ENCODE results near the gene AMD1.

DNA sequence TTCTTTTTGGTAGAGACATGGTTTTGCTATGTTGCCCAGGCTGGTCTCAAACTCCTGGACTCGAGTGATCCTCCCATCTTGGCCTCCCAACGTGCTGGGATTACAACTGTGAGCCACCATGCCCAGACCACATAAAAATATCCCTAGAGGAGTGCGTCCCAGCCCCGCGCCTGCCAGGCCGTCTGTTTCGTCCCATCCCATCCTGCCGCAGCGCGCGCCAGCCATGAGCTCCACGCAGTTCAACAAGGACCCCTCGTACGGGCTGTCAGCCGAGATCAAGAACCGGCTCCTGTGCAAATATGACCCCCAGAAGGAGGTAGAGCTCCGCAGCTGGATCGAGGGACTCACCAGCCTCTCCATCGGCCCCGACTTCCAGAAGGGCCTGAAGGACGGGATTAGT is 16.6 kb upstream of the AMD1 start:
- TF ChIP-seq, protein P1, sequence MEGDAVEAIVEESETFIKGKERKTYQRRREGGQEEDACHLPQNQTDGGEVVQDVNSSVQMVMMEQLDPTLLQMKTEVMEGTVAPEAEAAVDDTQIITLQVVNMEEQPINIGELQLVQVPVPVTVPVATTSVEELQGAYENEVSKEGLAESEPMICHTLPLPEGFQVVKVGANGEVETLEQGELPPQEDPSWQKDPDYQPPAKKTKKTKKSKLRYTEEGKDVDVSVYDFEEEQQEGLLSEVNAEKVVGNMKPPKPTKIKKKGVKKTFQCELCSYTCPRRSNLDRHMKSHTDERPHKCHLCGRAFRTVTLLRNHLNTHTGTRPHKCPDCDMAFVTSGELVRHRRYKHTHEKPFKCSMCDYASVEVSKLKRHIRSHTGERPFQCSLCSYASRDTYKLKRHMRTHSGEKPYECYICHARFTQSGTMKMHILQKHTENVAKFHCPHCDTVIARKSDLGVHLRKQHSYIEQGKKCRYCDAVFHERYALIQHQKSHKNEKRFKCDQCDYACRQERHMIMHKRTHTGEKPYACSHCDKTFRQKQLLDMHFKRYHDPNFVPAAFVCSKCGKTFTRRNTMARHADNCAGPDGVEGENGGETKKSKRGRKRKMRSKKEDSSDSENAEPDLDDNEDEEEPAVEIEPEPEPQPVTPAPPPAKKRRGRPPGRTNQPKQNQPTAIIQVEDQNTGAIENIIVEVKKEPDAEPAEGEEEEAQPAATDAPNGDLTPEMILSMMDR (IDR thresholded peaks at IDR 0.05; ENCODE audit: insufficient read depth, low read length) = no peak
- no peak for TF ChIP-seq POLR2AphosphoS5 (IDR thresholded peaks at IDR 0.05; ENCODE audit: low read depth)
- TF ChIP-seq, protein P2, sequence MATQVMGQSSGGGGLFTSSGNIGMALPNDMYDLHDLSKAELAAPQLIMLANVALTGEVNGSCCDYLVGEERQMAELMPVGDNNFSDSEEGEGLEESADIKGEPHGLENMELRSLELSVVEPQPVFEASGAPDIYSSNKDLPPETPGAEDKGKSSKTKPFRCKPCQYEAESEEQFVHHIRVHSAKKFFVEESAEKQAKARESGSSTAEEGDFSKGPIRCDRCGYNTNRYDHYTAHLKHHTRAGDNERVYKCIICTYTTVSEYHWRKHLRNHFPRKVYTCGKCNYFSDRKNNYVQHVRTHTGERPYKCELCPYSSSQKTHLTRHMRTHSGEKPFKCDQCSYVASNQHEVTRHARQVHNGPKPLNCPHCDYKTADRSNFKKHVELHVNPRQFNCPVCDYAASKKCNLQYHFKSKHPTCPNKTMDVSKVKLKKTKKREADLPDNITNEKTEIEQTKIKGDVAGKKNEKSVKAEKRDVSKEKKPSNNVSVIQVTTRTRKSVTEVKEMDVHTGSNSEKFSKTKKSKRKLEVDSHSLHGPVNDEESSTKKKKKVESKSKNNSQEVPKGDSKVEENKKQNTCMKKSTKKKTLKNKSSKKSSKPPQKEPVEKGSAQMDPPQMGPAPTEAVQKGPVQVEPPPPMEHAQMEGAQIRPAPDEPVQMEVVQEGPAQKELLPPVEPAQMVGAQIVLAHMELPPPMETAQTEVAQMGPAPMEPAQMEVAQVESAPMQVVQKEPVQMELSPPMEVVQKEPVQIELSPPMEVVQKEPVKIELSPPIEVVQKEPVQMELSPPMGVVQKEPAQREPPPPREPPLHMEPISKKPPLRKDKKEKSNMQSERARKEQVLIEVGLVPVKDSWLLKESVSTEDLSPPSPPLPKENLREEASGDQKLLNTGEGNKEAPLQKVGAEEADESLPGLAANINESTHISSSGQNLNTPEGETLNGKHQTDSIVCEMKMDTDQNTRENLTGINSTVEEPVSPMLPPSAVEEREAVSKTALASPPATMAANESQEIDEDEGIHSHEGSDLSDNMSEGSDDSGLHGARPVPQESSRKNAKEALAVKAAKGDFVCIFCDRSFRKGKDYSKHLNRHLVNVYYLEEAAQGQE (IDR thresholded peaks at IDR 0.05; ENCODE audit: insufficient replicate concordance, low read depth) = no peak
- no peak for TF ChIP-seq SPI1 (IDR thresholded peaks at IDR 0.05; ENCODE audit: borderline replicate concordance, low read depth)
- TF ChIP-seq GABPA (IDR thresholded peaks at IDR 0.05; ENCODE audit: low read depth) = no peak
